Hippocampal formation (tissue), 2 donors: Measurements from ENCODE around the gene NGRN.
"Not testable (repeated sequence)": the region's sequence is repeated elsewhere in the genome, so short reads cannot be mapped to it uniquely, and the experiment has no call there.

Experiments
- DNase-seq, 2 donors: peaks; one replicate each; lab custom pipeline; 2025; lab: John Stamatoyannopoulos, UW

The NGRN gene

DNA sequence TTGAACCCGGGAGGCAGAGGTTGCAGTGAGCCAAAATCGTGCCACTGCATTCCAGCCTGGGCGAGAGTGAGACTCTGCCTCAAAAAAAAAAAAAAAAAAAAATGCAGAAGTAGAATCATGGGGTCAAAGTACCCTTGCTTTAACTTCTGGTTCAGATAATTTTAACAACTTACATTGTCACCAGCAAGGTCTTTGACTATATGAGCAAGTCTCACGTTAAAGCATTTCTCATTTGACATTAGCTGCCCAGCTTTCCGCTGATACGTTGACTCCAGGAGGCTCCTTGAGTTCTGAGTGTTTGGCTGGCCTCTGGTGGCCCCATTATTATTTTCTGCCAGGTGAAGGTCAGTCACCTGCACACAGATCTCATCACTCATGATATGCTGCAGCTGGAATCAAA lies 16.2 kb downstream of the NGRN start:
- DNase-seq, result not testable (repeated sequence)

GRCh38 chr15:90286678-90287077 lies 21.2 kb downstream of the NGRN start:
- no peak for DNase-seq

DNA sequence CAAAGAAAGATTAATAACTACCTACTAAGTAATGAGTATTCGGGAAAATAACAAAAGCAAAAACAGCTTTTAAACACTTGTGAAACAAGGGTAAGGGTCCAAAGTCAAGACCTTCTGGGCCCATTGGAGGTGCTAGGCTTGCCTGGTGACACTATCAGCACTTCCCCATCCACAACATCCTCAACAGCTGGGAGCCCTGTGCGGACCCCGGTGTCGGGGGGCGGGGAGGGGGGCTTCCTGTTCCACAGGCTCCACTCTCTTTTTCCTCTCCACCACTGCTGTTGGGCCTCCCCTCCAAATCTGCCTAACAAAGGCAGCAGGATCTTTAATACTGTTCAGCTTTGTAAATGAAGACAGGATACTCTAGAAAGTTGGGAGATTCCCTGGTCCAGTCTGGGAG lies 21.6 kb downstream of the NGRN start:
- no peak for DNase-seq

- no peak for DNase-seq
Observed at GRCh38 chr15:90287946-90288345, 22.5 kb downstream of the NGRN start.

- DNase-seq, result no peak
Observed at GRCh38 chr15:90291679-90292356, 26.3 kb downstream of the NGRN start.

- DNase-seq, result peak in 1 of 2 donors; percentile 27
Observed at GRCh38 chr15:90293040-90293810, 27.8 kb downstream of the NGRN start.

DNA sequence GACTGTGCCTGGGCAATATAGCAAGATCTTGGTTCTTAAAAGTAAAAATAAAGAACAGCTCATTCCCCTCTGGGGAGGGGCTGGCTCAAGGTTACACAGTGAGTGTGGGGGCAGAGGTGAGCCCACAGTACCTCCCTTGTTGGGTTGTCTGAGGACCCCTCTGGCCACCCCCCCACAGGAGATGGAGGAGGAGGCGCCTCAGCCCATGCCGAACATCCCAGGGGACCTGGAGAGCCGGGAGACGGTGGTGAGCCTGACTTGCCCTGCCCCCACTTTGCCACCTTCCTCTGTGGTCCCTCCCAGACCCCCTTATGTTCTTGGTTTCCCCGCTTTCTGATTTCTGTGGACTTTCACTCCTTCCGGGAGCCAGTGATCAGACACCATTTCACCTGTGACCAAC lies 28.7 kb downstream of the NGRN start:
- no peak for DNase-seq

GRCh38 chr15:90294601-90295269 lies 29.3 kb downstream of the NGRN start:
- DNase-seq, result no peak

DNA sequence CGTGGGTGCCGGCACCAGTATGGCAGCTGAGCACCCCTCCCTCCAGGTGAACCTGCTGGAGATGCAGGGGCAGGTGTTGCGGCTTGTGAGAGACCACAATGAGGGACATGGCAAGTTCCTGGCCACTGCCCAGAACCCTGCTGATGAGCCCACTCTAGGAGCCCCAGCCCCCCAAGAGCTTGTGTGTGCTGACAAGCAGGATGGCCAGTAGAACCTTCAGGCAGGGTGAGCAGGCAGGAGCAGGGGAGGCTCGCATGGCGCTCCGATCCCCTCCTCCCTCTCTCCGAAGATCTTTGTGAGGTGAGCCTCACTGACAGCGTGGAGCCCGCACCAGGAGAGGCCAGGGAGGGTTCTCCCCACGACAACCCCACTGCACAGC lies 29.8 kb downstream of the NGRN start:
- DNase-seq, result no peak

DNA sequence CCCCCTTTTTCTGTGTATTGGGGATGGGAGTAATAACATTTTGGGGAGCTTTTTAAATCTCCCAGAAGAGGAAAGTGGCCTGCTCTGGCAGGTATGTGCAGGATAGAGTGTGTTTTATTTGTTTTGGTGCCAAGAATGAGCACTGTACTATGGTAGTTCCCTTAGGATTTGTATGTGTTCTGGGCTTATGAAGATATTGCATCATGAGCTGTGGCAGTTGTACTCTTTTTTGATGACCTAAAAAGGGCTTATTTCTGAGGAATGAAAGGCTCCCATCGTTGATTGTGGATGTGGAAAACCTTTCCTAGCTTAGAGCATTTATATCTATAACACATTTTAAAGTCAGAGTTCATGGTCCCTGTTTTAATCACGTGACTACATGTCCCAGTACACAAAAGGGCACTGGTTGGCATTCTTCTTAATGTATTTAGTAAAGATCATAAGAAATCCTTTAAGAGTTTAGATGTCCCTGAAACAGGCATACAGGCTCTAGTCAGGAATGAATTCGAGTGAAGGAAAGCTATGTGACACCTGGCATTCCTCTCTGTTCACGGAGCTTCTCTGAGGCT lies 30.9 kb downstream of the NGRN start:
- not testable (repeated sequence) for DNase-seq

- DNase-seq, result no peak
Observed at GRCh38 chr15:90297021-90297420, 31.5 kb downstream of the NGRN start.

DNA sequence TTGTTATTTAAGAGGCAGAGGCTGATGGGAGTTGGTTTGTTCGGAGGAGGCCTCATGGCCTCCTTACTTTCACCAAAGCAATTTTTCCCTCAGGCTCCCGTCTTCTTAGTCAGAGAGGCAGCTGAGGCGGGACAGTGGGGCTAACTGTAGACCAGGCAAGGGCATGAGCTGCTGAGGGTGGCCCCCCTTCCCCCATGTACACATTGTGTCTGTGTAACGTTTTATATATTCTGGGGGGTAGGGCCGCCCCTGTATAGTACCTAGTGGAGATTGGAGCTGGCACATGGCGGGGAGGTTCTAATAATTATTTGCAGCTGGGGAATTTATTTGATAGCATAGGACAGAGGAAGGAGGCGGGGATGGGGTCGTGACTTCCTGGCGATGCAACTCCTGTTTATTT lies 35.1 kb downstream of the NGRN start:
- no peak for DNase-seq

DNA sequence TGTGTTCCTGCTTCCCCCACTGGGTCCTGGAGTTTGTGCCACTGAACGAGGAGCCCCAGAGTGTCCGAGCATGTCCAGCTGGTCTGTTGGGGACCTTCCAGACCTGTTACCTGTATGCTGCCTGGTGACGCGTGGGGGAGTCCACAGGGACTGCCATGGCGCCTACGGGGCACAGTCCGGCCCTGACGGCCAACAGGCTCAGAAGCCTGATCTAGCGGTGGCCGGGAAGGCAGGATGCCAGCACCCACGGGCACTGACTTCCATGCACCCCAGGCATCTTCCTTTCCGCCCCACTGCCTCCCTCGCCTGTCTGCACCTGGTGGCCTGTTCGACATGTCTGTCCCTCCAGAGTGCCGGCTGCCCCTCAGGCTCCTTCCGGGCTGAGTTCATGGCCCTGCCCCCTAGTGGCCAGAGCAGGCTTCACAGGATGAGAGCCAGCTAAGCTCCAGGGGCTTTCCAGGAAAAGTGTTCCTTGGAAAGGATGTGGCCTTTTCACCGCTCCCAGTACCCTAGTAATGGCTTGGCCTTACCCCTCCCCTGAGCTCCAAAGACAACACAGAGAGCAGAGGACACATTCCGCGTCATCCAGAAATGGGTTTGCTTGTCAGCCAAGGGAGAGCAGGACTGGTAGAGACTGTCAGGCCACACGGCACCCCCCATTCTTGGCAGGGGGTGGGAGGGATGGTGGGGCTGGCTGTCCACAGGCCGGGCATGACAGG lies 35.7 kb downstream of the NGRN start:
- no peak for DNase-seq

DNA sequence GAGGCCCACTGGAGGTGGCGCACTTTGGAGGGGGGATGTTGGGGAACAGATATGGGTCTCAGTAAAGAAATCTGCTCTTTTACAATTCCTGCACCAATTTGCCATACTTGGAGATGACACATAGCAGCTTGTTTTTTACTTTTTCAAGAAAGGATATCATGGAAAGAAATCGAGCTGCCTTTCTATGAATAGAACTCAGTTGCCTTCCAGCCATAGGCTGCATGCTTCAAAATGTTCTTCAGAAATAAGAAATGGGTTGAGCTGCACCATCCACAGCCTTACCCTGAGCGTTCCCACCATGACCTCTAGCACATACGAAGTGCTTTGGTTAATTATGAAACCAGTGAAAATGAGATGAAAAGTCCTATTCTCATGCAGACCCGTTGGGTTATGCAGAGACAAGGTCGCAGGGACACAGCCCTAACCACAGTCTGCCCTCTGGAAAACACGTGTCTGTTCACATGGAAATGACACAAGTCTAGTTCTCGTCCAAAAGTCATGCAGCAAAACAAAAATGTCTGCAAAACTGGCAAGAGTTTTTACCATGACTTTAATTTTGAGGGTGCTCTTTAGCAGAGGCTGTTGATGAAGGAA lies 36.3 kb downstream of the NGRN start:
- no peak for DNase-seq

GRCh38 chr15:90305355-90305754 lies 39.9 kb downstream of the NGRN start:
- not testable (repeated sequence) for DNase-seq

GRCh38 chr15:90305932-90306331 lies 40.5 kb downstream of the NGRN start:
- no peak for DNase-seq

DNA sequence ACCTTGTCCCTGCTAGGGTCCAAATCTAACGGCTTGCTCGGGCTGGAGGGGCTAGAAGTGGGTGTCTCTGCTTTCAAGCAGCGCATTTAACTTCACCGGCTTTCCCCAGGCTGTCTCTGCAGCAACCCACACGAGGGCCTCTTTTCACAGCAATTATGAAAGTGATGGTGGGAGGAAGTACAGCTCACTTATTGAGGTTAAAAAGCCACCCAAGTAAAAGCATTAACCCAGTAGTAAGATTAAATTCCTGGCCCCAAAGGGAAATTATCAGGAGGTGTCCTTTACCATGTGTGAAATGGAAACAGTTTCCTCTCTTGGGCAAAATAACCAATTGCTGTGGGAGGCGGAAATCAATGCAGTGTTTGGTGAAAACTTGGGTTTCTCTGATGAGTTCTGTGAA lies 41.1 kb downstream of the NGRN start:
- no peak for DNase-seq

GRCh38 chr15:90307661-90308060 lies 42.2 kb downstream of the NGRN start:
- no peak for DNase-seq

- DNase-seq, result no peak
Observed at GRCh38 chr15:90309020-90309419, 43.5 kb downstream of the NGRN start.

DNA sequence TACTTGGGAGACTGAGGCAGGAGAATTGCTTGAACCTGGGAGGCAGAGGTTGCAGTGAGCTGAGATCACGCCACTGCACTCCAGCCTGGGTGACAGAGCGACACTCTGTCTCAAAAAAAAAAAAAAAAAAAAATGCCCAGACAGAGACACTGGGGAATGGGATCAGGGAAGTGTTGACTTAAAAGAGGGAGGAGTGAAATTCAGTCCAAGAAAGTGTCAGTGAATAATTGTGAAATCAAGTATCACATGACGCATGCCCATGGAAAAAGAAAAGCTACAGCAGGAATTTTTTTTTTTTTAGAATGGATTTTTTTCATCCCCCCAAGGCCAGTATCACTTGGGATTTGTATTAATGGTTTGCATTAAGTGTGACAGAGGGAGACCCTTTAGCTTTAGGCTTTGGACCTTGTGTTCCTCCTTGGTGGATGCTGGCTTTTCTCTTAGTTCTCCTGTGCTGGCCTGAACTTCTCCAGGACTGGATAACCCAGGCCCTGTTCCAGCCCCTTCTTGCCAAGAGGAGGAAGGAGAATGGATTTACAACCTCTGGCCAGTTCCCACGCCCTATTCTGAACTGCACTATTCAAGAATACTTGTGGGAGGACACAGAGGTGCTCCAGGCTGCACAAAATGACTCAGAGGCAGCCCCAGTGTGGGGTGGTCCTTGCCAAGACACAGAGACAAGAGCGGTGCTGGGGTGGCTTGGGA lies 50.0 kb downstream of the NGRN start:
- peak in 1 of 2 donors; percentile 45 for DNase-seq

GRCh38 chr15:90316139-90316538 lies 50.7 kb downstream of the NGRN start:
- DNase-seq, result no peak
